HepG2 (cell line): ENCODE data around the gene SPOPL. TPM values are rescaled to one million over a fixed set of nuclear protein-coding genes. Genes with fewer than 3 reads are reported as not detected.
A peak's percentile ranks its signal among the peaks of the same experiment; 100 is the strongest.

Experiments
- AGO2 ChIP-seq: fragments of 200-400 bp; formaldehyde crosslinking; optimal IDR thresholded peaks from 2 replicates; pipeline ENCODE3; 2017; ENCODE audit warnings: mild to moderate bottlenecking, low read depth, low read length, moderate library complexity
- AHDC1 ChIP-seq: sonication (generic); formaldehyde crosslinking; IDR thresholded peaks from 2 replicates; pipeline ENCODE4 v1.5.1; 2020; ENCODE audit warnings: mild to moderate bottlenecking, missing genetic modification reagents, borderline replicate concordance
- EEA1 ChIP-seq: sonication (generic); formaldehyde crosslinking; IDR thresholded peaks from 2 replicates; pipeline ENCODE4 v1.5.1; 2020; ENCODE audit warnings: mild to moderate bottlenecking, missing genetic modification reagents, borderline replicate concordance
- EHMT2 ChIP-seq: fragments of 200-600 bp; sonication (generic); IDR thresholded peaks from 2 replicates; pipeline ENCODE4 v1.7.0; 2017; ENCODE audit warnings: antibody characterized with exemption, low read depth, low read length, borderline replicate concordance
- HMGXB3 ChIP-seq: sonication (generic); formaldehyde crosslinking; IDR thresholded peaks from 2 replicates; pipeline ENCODE4 v1.4.0; 2020; ENCODE audit warnings: missing genetic modification reagents, borderline replicate concordance
- KDM5B ChIP-seq: sonication (generic); formaldehyde crosslinking; IDR thresholded peaks from 2 replicates; pipeline ENCODE4 v1.4.0; 2020; ENCODE audit warnings: missing genetic modification reagents, mild to moderate bottlenecking, borderline replicate concordance
- KLF12 ChIP-seq: sonication (generic); formaldehyde crosslinking; IDR thresholded peaks from 2 replicates; pipeline ENCODE4 v1.4.0; 2020; ENCODE audit warnings: missing genetic modification reagents, borderline replicate concordance
- NCOA5 ChIP-seq: sonication (generic); formaldehyde crosslinking; IDR thresholded peaks from 2 replicates; pipeline ENCODE4 v1.4.0; 2020; ENCODE audit warnings: missing genetic modification reagents
- NKX3-1 ChIP-seq: sonication (generic); formaldehyde crosslinking; IDR thresholded peaks from 2 replicates; pipeline ENCODE4 v1.5.0; 2020; ENCODE audit warnings: missing genetic modification reagents
- PHF8 ChIP-seq: sonication (generic); formaldehyde crosslinking; IDR thresholded peaks from 2 replicates; pipeline ENCODE4 v1.5.0; 2020; ENCODE audit warnings: missing genetic modification reagents
- POGZ ChIP-seq: sonication (generic); formaldehyde crosslinking; IDR thresholded peaks from 2 replicates; pipeline ENCODE4 v1.4.0; 2020; ENCODE audit warnings: mild to moderate bottlenecking, missing genetic modification reagents
- THYN1 ChIP-seq: sonication (generic); formaldehyde crosslinking; IDR thresholded peaks from 2 replicates; pipeline ENCODE4 v1.8.1; 2023; ENCODE audit warnings: low read depth, mild to moderate bottlenecking, moderate library complexity, missing genetic modification reagents, borderline replicate concordance
- ZBTB8A ChIP-seq: sonication (generic); formaldehyde crosslinking; IDR thresholded peaks from 2 replicates; pipeline ENCODE4 v1.4.0; 2020; ENCODE audit warnings: mild to moderate bottlenecking, low read depth, missing genetic modification reagents, borderline replicate concordance
- ZNF205 ChIP-seq: IDR thresholded peaks from 2 replicates; pipeline ENCODE4 v1.6.1; 2018; ENCODE audit warnings: missing biosample characterization, missing genetic modification reagents
- ZNF572 ChIP-seq: sonication (generic); formaldehyde crosslinking; IDR thresholded peaks from 2 replicates; pipeline ENCODE4 v1.5.1; 2020; ENCODE audit warnings: mild to moderate bottlenecking, missing genetic modification reagents
- ZNF883 ChIP-seq: sonication (generic); formaldehyde crosslinking; IDR thresholded peaks from 2 replicates; pipeline ENCODE4 v1.5.1; 2020; ENCODE audit warnings: mild to moderate bottlenecking, missing genetic modification reagents; ENCODE audit errors: not compliant biosample characterization
- ZZZ3 ChIP-seq: sonication (generic); formaldehyde crosslinking; IDR thresholded peaks from 2 replicates; pipeline ENCODE4 v1.4.0; 2020; ENCODE audit warnings: missing genetic modification reagents, mild to moderate bottlenecking, borderline replicate concordance
- polyA plus RNA-seq, 8 experiments: library from polyadenylated mRNA; depleted of rRNA in 3 of 8; stranded (reverse) in 7 of 8; unstranded in 1 of 8; fragments of >200 nt; fragmentation: Illumina TruSeq in 4 of 8; extraction: Trizol in 4 of 8; gene quantifications; 2 replicates each; pipeline versions ENCODE4 v1.2.1 to v1.2.3, GENCODE V29; 2011 to 2016; ENCODE audit warnings: low read depth in 4 of 8, missing spikeins in 1 of 8, mixed read lengths in 1 of 8; ENCODE audit not compliant: insufficient read depth in 1 of 8
- total RNA-seq, 5 experiments: library from RNA; depleted of rRNA; stranded (reverse); fragments of >200 nt; fragmentation: Illumina TruSeq; extraction: Trizol; gene quantifications; 2 replicates each; pipeline ENCODE4 v1.2.3, GENCODE V29; 2016; ENCODE audit warnings: low read depth in 1 of 5
- TF ChIP-seq, protein P1 (sequence below): sonication (generic); formaldehyde crosslinking; IDR thresholded peaks from 2 replicates; pipeline ENCODE4 v1.8.0; 2022; ENCODE audit warnings: mild to moderate bottlenecking, missing genetic modification reagents, moderate library complexity

Gene SPOPL
- total and polyA plus RNA-seq, 2 of the 13 experiments (the other 11 are each of a cell fraction or from before 2014, with no cell fraction given): 12.6 to 51.6 TPM

DNA sequence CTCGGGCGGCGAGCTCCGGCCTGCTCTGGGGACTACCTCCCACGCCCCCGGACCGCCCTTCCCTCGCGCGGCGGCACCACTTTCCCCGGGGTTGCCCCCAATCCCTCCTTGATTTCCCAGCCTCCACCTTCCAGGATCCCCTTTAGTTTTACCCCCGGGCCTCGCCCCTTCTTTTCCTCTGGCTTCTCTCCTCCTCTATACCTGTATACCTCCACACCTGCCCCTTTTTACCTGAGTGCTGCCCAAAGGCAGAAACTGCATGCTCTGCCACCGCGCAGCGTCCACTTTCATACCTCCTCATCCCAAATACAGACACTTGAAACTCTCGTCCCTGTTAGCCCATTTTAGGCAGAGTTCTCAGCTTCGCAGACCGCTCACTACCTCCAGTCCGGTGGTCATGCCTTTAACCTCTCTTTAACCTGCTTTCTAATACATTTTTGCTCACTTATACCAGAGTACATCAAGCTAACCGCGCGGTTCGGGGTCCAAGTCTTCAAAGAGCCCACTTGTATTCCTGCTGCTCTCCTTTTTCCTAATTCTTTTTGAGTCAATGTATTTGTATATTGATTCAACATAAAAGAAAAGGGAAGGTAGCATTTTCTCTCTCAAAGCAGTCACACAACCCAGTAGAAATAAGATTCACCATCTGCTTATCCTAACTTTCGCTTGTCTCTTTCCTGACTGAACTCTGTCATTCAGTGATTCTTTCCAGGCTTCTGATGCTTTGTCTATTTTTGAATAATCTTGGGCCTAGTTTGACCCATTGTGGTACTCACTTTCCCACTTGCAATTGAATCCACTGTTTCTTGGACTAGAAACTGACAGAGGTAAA lies 901 bp downstream of the SPOPL start (continued):
- TF ChIP-seq HMGXB3 (CRISPR knock-in tag) (peak; percentile 17; the same call in 1 of the 2 replicates), ZZZ3 (CRISPR knock-in tag) (no peak), KLF12 (CRISPR knock-in tag) (0 out of 2 replicates have a peak, but pooled peaks have one; percentile 18), AGO2 (no peak), AHDC1 (0 out of 2 replicates have a peak, but pooled peaks have one; percentile 41), EHMT2 (no peak), KDM5B (peak; percentile 28; the same call in 1 of the 2 replicates), ZNF883 (CRISPR knock-in tag) (no peak), POGZ (CRISPR knock-in tag) (0 out of 2 replicates have a peak, but pooled peaks have one; percentile 24), EEA1 (CRISPR knock-in tag) (no peak), PHF8 (peak; percentile 43; the same call in 1 of the 2 replicates), ZNF572 (no peak), ZBTB8A (CRISPR knock-in tag) (peak; percentile 71; the same call in 1 of the 2 replicates), ZNF205 (CRISPR knock-in tag) (no peak), THYN1 (CRISPR knock-in tag) (no peak), NKX3-1 (peak; percentile 64; the same call in 1 of the 2 replicates), NCOA5 (no peak)
- TF ChIP-seq, protein P1, sequence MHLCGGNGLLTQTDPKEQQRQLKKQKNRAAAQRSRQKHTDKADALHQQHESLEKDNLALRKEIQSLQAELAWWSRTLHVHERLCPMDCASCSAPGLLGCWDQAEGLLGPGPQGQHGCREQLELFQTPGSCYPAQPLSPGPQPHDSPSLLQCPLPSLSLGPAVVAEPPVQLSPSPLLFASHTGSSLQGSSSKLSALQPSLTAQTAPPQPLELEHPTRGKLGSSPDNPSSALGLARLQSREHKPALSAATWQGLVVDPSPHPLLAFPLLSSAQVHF (CRISPR knock-in tag): peak; percentile 42; the same call in 1 of the 2 replicates
